Astrocyte (in vitro differentiated cells and primary cell): ENCODE results near the gene PPP1R12C. TPM values are rescaled to one million over a fixed set of nuclear protein-coding genes. Genes with fewer than 3 reads are reported as not detected.

Source experiments
- DNase-seq: peaks from one replicate; pipeline ENCODE4 v3.0.0-alpha.2; 2010; ENCODE audit warnings: low read depth
- FAIRE-seq: peaks from 2 replicates; lab custom pipeline; 2011; peaks lifted over from hg19 to GRCh38; lab: Jason Lieb, UNC
- H2AFZ ChIP-seq: 2 replicates; pipeline ENCODE4 v1.6.0; 2012; ENCODE audit warnings: low read depth, low read length, inconsistent platforms
- H3K27ac ChIP-seq: 2 replicates; pipeline ENCODE4 v1.5.1; 2011; ENCODE audit warnings: low read depth, low read length, inconsistent platforms
- H3K27me3 ChIP-seq: 2 replicates; pipeline ENCODE4 v1.6.0; 2011; ENCODE audit warnings: low read length, inconsistent platforms; ENCODE audit not compliant: insufficient read depth
- H3K36me3 ChIP-seq: 2 replicates; pipeline ENCODE4 v1.5.1; 2011; ENCODE audit warnings: low read length, inconsistent platforms; ENCODE audit not compliant: insufficient read depth
- H3K4me1 ChIP-seq: 2 replicates; pipeline ENCODE4 v1.5.1; 2011; ENCODE audit warnings: low read length, inconsistent platforms; ENCODE audit not compliant: insufficient read depth
- H3K4me2 ChIP-seq: 2 replicates; pipeline ENCODE4 v1.6.0; 2012; ENCODE audit warnings: low read length, inconsistent platforms
- H3K4me3 ChIP-seq: 2 replicates; pipeline ENCODE4 v1.5.1; 2011; ENCODE audit warnings: low read depth, mild to moderate bottlenecking, low read length, inconsistent platforms; ENCODE audit not compliant: insufficient read depth
- H3K79me2 ChIP-seq: 2 replicates; pipeline ENCODE4 v1.6.0; 2012; ENCODE audit warnings: mild to moderate bottlenecking, low read length, inconsistent platforms; ENCODE audit not compliant: insufficient read depth
- H3K9ac ChIP-seq: 2 replicates; pipeline ENCODE4 v1.6.0; 2012; ENCODE audit warnings: mild to moderate bottlenecking, low read length, inconsistent platforms
- H3K9me3 ChIP-seq: 2 replicates; pipeline ENCODE4 v1.5.1; 2012; ENCODE audit warnings: low read depth, mild to moderate bottlenecking, low read length, inconsistent platforms; ENCODE audit not compliant: insufficient read depth
- H4K20me1 ChIP-seq: 2 replicates; pipeline ENCODE4 v1.6.0; 2012; ENCODE audit warnings: low read length, inconsistent platforms; ENCODE audit not compliant: insufficient read depth
- H3K27ac Mint-ChIP-seq: one replicate; pipeline ENCODE4 v1.8.0; 2021; ENCODE audit warnings: mild to moderate bottlenecking, mixed read lengths; ENCODE audit not compliant: unreplicated experiment
- H3K27me3 Mint-ChIP-seq: one replicate; pipeline ENCODE4 v1.8.0; 2021; ENCODE audit warnings: low read depth, mixed read lengths; ENCODE audit not compliant: unreplicated experiment
- H3K36me3 Mint-ChIP-seq: one replicate; pipeline ENCODE4 v1.8.0; 2021; ENCODE audit warnings: low read depth, mixed read lengths; ENCODE audit not compliant: unreplicated experiment
- H3K4me1 Mint-ChIP-seq: one replicate; pipeline ENCODE4 v1.8.0; 2021; ENCODE audit warnings: low read depth, mixed read lengths; ENCODE audit not compliant: unreplicated experiment
- H3K4me3 Mint-ChIP-seq: one replicate; pipeline ENCODE4 v1.8.0; 2021; ENCODE audit warnings: mild to moderate bottlenecking, moderate library complexity, mixed read lengths; ENCODE audit not compliant: unreplicated experiment
- H3K9me3 Mint-ChIP-seq: one replicate; pipeline ENCODE4 v1.8.0; 2021; ENCODE audit warnings: mild to moderate bottlenecking, mixed read lengths; ENCODE audit not compliant: unreplicated experiment
- EZH2 ChIP-seq: IDR thresholded peaks from 2 replicates; pipeline ENCODE4 v1.6.1; 2012; ENCODE audit warnings: mild to moderate bottlenecking, low read length, inconsistent platforms; ENCODE audit not compliant: insufficient read depth
- total RNA-seq: library from RNA; stranded (reverse); gene quantifications from 2 replicates; pipeline ENCODE4 v1.2.1, GENCODE V29; 2021
- TF ChIP-seq, protein P1 (sequence below): IDR thresholded peaks from 2 replicates; pipeline ENCODE4 v1.5.1; 2011; ENCODE audit warnings: low read depth, mild to moderate bottlenecking, inconsistent platforms, low read length, moderate library complexity; ENCODE audit not compliant: insufficient read depth

PPP1R12C gene
- total RNA-seq, 1 donor from 2014 or later, result 86.2 TPM

DNA sequence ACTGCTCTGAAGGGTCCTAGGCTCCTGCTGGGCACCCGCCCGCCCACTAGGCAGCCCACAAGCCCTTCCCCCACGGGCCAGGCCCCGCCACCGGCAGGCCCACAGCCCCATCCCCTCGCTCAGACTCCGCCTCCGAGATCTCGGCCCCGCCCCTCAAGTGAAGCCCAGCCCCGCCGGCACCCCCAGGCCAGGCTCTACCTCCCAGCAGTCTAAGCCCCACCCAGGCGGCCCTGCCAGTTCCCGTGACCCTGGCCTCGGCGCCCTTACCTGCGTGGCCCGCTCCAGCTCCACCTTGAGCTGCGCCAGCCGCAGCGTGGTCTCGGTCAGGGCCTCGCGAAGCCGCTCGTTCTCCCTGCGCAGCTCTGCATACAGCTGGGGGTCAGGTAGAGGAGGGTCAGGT lies 25.5 kb downstream of the PPP1R12C start:
- H3K27ac ChIP-seq, result no peak overlapping the region

GRCh38 chr19:55091126-55091910 lies 26.1 kb downstream of the PPP1R12C start:
- H3K36me3 Mint-ChIP-seq, result peaks cover 6% of the 10 kb centered on the region
- TF ChIP-seq, protein P1, sequence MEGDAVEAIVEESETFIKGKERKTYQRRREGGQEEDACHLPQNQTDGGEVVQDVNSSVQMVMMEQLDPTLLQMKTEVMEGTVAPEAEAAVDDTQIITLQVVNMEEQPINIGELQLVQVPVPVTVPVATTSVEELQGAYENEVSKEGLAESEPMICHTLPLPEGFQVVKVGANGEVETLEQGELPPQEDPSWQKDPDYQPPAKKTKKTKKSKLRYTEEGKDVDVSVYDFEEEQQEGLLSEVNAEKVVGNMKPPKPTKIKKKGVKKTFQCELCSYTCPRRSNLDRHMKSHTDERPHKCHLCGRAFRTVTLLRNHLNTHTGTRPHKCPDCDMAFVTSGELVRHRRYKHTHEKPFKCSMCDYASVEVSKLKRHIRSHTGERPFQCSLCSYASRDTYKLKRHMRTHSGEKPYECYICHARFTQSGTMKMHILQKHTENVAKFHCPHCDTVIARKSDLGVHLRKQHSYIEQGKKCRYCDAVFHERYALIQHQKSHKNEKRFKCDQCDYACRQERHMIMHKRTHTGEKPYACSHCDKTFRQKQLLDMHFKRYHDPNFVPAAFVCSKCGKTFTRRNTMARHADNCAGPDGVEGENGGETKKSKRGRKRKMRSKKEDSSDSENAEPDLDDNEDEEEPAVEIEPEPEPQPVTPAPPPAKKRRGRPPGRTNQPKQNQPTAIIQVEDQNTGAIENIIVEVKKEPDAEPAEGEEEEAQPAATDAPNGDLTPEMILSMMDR, result no peak
- TF ChIP-seq EZH2, result no peak
- no peak for DNase-seq
- no peaks in the 10 kb centered on the region for H3K27me3 Mint-ChIP-seq
- Histone ChIP-seq H3K4me2 (no peak overlapping the region), H3K4me3 (no peak overlapping the region), H3K27ac (no peak overlapping the region), H3K79me2 (no peaks in the 10 kb centered on the region), H3K9ac (no peak overlapping the region), H2AFZ (no peak overlapping the region), H4K20me1 (peaks cover 28% of the 10 kb centered on the region), H3K4me1 (peaks cover 19% of the 10 kb centered on the region), H3K27me3 (no peaks in the 10 kb centered on the region), H3K9me3 (no peaks in the 10 kb centered on the region), H3K36me3 (no peaks in the 10 kb centered on the region)
- no peak overlapping the region for H3K27ac Mint-ChIP-seq
- peaks cover 14% of the 10 kb centered on the region for H3K4me1 Mint-ChIP-seq
- no peak for FAIRE-seq
- H3K9me3 Mint-ChIP-seq, result no peaks in the 10 kb centered on the region
- no peak overlapping the region for H3K4me3 Mint-ChIP-seq

More for the DNA sequence above, 25.5 kb downstream of the PPP1R12C start:
- TF ChIP-seq EZH2, result no peak
- TF ChIP-seq, protein P1, result no peak
- Histone ChIP-seq H3K9ac (no peak overlapping the region), H3K9me3 (no peaks in the 10 kb centered on the region), H3K4me1 (peaks cover 14% of the 10 kb centered on the region), H3K4me2 (no peak overlapping the region), H3K4me3 (no peak overlapping the region), H4K20me1 (peaks cover 28% of the 10 kb centered on the region), H3K36me3 (no peaks in the 10 kb centered on the region), H3K27me3 (no peaks in the 10 kb centered on the region), H2AFZ (no peak overlapping the region), H3K79me2 (no peaks in the 10 kb centered on the region)
- no peak for FAIRE-seq
- peaks cover 6% of the 10 kb centered on the region for H3K36me3 Mint-ChIP-seq
- DNase-seq, result no peak
- H3K27me3 Mint-ChIP-seq, result no peaks in the 10 kb centered on the region
- no peak overlapping the region for H3K27ac Mint-ChIP-seq
- H3K4me3 Mint-ChIP-seq, result no peak overlapping the region
- H3K4me1 Mint-ChIP-seq, result peaks cover 14% of the 10 kb centered on the region
- H3K9me3 Mint-ChIP-seq, result no peaks in the 10 kb centered on the region

DNA sequence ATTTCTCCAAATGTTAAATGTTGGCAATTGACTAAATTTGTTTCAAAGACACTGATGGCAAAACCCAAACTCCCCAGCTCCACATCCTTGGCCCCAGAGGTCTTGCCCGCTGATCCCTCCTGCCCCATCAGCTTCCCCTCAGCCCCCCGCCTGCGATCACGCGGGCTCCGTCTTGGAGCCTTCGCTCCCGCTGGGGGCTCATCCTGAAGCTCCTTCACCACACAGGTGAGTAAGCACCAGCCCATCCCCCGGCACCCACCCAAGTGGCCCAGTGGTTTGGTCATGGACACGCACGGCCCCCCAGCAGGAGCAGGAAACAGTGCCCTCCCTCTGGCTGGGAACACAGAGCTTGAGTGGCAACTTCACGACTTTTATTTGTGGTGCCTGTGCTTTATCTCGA lies 26.9 kb downstream of the PPP1R12C start:
- Mint-ChIP-seq H3K27me3 (peaks cover 5% of the 10 kb centered on the region), H3K27ac (no peak overlapping the region), H3K36me3 (peaks cover 6% of the 10 kb centered on the region), H3K9me3 (no peaks in the 10 kb centered on the region), H3K4me3 (no peak overlapping the region), H3K4me1 (peaks cover 14% of the 10 kb centered on the region)
- DNase-seq, result no peak
- TF ChIP-seq, protein P1, result no peak
- no peak for TF ChIP-seq EZH2
- Histone ChIP-seq H3K36me3 (no peaks in the 10 kb centered on the region), H3K9ac (no peak overlapping the region), H3K4me1 (peaks cover 19% of the 10 kb centered on the region), H3K9me3 (no peaks in the 10 kb centered on the region), H3K79me2 (no peaks in the 10 kb centered on the region), H3K4me2 (no peak overlapping the region), H2AFZ (no peak overlapping the region), H4K20me1 (peaks cover 34% of the 10 kb centered on the region), H3K27me3 (peaks cover 6% of the 10 kb centered on the region), H3K27ac (no peak overlapping the region), H3K4me3 (no peak overlapping the region)
- no peak for FAIRE-seq
